GM12878 (cell line): ENCODE results near the gene TLE3.

Experiments
- FOXK2 ChIP-seq: fragments of 450-650 bp; IDR thresholded peaks from 2 replicates; pipeline ENCODE4 v1.6.1; 2017; ENCODE audit warnings: mild to moderate bottlenecking, moderate library complexity
- KLF5 ChIP-seq: fragments of 450-650 bp; IDR thresholded peaks from 2 replicates; pipeline ENCODE4 v1.6.1; 2014; ENCODE audit warnings: mild to moderate bottlenecking; ENCODE audit not compliant: partially characterized antibody
- MLLT1 ChIP-seq: fragments of 450-650 bp; IDR thresholded peaks from 2 replicates; pipeline ENCODE4 v1.6.1; 2016; ENCODE audit warnings: mild to moderate bottlenecking
- RFX5 ChIP-seq: IDR thresholded peaks from 2 replicates; pipeline ENCODE4 v1.6.1; 2011; ENCODE audit warnings: low read depth, low read length, improper control_type of control experiment
- SMAD1 ChIP-seq: fragments of 450-650 bp; IDR thresholded peaks from 2 replicates; pipeline ENCODE4 v1.6.1; 2018; ENCODE audit warnings: mild to moderate bottlenecking, low read depth; ENCODE audit not compliant: partially characterized antibody
- ZNF274 ChIP-seq: IDR thresholded peaks from one replicate; pipeline ENCODE4 v1.8.0; 2011; ENCODE audit not compliant: insufficient read length, insufficient read depth
- TF ChIP-seq, protein P1 (sequence below), 3 experiments: IDR thresholded peaks in 2 of 3; conservative IDR thresholded peaks in 1 of 3; 2 replicates each; pipeline ENCODE4 v1.5.1; 2011; ENCODE audit warnings: low read depth in 3 of 3, low read length in 3 of 3, mild to moderate bottlenecking in 3 of 3, control low read depth in 2 of 3, moderate library complexity in 2 of 3, inconsistent platforms in 1 of 3, mixed read lengths in 1 of 3; ENCODE audit not compliant: control insufficient read depth in 2 of 3, insufficient read depth in 1 of 3; ENCODE audit errors: extremely low read depth in 1 of 3
- TF ChIP-seq, protein P2 (sequence below): IDR thresholded peaks from 2 replicates; pipeline ENCODE4 v1.6.1; 2011; ENCODE audit warnings: low read depth, mild to moderate bottlenecking, low read length, moderate library complexity, borderline replicate concordance; ENCODE audit errors: extremely low read depth
- TF ChIP-seq, protein P3 (sequence below): IDR thresholded peaks from 2 replicates; pipeline ENCODE4 v1.6.1; 2011; ENCODE audit warnings: mild to moderate bottlenecking, low read depth, low read length, moderate library complexity; ENCODE audit not compliant: insufficient replicate concordance

GRCh38 chr15:70097063-70097320, 725 bp downstream of the TLE3 start:
- TF ChIP-seq, protein P1, sequence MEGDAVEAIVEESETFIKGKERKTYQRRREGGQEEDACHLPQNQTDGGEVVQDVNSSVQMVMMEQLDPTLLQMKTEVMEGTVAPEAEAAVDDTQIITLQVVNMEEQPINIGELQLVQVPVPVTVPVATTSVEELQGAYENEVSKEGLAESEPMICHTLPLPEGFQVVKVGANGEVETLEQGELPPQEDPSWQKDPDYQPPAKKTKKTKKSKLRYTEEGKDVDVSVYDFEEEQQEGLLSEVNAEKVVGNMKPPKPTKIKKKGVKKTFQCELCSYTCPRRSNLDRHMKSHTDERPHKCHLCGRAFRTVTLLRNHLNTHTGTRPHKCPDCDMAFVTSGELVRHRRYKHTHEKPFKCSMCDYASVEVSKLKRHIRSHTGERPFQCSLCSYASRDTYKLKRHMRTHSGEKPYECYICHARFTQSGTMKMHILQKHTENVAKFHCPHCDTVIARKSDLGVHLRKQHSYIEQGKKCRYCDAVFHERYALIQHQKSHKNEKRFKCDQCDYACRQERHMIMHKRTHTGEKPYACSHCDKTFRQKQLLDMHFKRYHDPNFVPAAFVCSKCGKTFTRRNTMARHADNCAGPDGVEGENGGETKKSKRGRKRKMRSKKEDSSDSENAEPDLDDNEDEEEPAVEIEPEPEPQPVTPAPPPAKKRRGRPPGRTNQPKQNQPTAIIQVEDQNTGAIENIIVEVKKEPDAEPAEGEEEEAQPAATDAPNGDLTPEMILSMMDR (IDR thresholded peaks at IDR 0.05 in 2 of 3, conservative IDR thresholded peaks at IDR 0.05 in 1 of 3; ENCODE audit: control insufficient read depth in 2 of 3, extremely low read depth in 1 of 3, insufficient read depth in 1 of 3, low read depth in 3 of 3, low read length in 3 of 3) = no peak
- TF ChIP-seq, protein P2, sequence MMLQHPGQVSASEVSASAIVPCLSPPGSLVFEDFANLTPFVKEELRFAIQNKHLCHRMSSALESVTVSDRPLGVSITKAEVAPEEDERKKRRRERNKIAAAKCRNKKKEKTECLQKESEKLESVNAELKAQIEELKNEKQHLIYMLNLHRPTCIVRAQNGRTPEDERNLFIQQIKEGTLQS = no peak
- no peak for TF ChIP-seq RFX5
- no peak for TF ChIP-seq SMAD1
- TF ChIP-seq, protein P3, sequence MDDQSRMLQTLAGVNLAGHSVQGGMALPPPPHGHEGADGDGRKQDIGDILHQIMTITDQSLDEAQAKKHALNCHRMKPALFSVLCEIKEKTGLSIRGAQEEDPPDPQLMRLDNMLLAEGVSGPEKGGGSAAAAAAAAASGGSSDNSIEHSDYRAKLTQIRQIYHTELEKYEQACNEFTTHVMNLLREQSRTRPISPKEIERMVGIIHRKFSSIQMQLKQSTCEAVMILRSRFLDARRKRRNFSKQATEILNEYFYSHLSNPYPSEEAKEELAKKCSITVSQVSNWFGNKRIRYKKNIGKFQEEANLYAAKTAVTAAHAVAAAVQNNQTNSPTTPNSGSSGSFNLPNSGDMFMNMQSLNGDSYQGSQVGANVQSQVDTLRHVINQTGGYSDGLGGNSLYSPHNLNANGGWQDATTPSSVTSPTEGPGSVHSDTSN = no peak
- TF ChIP-seq ZNF274 = no peak
- TF ChIP-seq KLF5 = no peak
- TF ChIP-seq FOXK2 = no peak
- no peak for TF ChIP-seq MLLT1
